Nephron progenitor cell (in vitro differentiated cells): ENCODE measurements around the gene TOPBP1.

Experiments
- DNase-seq: peaks from one replicate; pipeline ENCODE4 v3.0.0; 2021
- H3K27ac Mint-ChIP-seq: 2 replicates; pipeline ENCODE4 v1.8.0; 2021; ENCODE audit warnings: mild to moderate bottlenecking, moderate library complexity, mixed read lengths
- H3K27me3 Mint-ChIP-seq: 2 replicates; pipeline ENCODE4 v1.8.0; 2021; ENCODE audit warnings: mild to moderate bottlenecking, low read depth, mixed read lengths; ENCODE audit not compliant: poor library complexity
- H3K36me3 Mint-ChIP-seq: 2 replicates; pipeline ENCODE4 v1.8.0; 2021; ENCODE audit warnings: low read depth, mixed read lengths
- H3K4me1 Mint-ChIP-seq: 2 replicates; pipeline ENCODE4 v1.8.0; 2021; ENCODE audit warnings: mixed read lengths
- H3K4me3 Mint-ChIP-seq: 2 replicates; pipeline ENCODE4 v1.8.0; 2021; ENCODE audit warnings: mild to moderate bottlenecking, moderate library complexity, mixed read lengths
- H3K9me3 Mint-ChIP-seq: 2 replicates; pipeline ENCODE4 v1.8.0; 2021; ENCODE audit warnings: mild to moderate bottlenecking, moderate library complexity, mixed read lengths
- TF ChIP-seq, protein P1 (sequence below): fragments of 200-600 bp; sonication (generic); IDR thresholded peaks from 2 replicates; pipeline ENCODE4 v1.5.0; 2021; ENCODE audit warnings: antibody characterized with exemption

TOPBP1 gene

DNA sequence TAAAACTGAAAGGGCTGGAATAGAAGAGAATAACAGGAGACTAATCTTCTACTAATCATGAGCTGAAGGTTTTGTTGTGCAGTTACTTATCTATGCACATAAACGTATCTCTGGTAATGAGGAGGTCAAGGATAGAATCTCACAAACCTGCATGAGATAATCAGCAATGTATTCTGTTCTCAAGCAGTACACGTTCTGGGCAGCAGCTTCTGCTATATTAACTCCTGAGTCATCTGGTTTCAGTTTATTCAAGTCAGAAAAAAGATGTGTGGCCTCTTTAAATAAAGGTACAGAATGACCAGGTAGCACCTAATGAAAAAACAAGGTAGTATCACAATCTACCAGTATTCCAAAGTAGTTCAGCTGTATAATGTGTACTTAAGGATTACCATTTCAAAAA is 53.4 kb downstream of the TOPBP1 start:
- H3K4me1 Mint-ChIP-seq: no peaks in the 10 kb centered on the region
- DNase-seq: no peak
- H3K4me3 Mint-ChIP-seq: no peak overlapping the region
- H3K36me3 Mint-ChIP-seq: peaks cover 74% of the 10 kb centered on the region
- TF ChIP-seq, protein P1, sequence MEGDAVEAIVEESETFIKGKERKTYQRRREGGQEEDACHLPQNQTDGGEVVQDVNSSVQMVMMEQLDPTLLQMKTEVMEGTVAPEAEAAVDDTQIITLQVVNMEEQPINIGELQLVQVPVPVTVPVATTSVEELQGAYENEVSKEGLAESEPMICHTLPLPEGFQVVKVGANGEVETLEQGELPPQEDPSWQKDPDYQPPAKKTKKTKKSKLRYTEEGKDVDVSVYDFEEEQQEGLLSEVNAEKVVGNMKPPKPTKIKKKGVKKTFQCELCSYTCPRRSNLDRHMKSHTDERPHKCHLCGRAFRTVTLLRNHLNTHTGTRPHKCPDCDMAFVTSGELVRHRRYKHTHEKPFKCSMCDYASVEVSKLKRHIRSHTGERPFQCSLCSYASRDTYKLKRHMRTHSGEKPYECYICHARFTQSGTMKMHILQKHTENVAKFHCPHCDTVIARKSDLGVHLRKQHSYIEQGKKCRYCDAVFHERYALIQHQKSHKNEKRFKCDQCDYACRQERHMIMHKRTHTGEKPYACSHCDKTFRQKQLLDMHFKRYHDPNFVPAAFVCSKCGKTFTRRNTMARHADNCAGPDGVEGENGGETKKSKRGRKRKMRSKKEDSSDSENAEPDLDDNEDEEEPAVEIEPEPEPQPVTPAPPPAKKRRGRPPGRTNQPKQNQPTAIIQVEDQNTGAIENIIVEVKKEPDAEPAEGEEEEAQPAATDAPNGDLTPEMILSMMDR: no peak
- no peaks in the 10 kb centered on the region for H3K27me3 Mint-ChIP-seq
- H3K27ac Mint-ChIP-seq: no peak overlapping the region
- H3K9me3 Mint-ChIP-seq: no peaks in the 10 kb centered on the region

DNA sequence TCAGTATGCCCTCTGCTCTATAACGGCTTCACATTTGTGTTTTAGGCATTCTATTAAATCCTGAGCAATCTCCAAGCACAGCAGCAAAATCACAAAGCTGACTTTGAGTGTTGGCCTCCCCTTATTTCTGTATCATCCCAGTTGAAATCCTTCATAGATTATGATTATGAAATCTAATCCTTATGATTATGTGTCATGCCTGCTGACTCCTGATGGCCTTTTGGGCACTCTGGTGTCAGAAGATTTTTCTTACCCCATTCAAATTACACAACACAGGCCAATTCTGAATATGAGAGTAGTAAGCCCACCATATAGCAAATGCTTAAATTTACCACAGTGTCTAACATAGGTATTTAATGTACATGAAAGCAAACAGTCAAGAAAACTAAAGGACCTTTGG is 53.9 kb downstream of the TOPBP1 start:
- no peaks in the 10 kb centered on the region for H3K27me3 Mint-ChIP-seq
- no peaks in the 10 kb centered on the region for H3K4me1 Mint-ChIP-seq
- no peak for DNase-seq
- peaks cover 75% of the 10 kb centered on the region for H3K36me3 Mint-ChIP-seq
- TF ChIP-seq, protein P1: no peak
- H3K4me3 Mint-ChIP-seq: no peak overlapping the region
- H3K9me3 Mint-ChIP-seq: no peaks in the 10 kb centered on the region
- H3K27ac Mint-ChIP-seq: no peak overlapping the region

DNA sequence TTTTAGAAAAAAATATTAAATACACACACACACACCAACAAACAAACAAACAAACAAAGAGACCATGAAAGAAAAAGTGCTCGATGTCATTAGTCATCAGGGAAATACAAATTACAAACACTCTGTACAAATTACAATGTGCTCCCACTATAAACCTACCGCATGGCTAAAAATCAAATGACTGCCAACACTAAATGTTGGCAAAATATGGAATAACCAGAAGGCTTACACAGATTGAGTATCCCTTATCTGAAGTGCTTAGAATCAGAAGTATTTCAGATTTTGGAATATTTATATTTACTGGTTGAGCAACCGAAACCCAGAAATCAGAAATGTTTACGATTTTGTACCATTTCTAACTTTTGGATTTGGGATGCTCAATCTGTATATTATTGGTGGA is 54.8 kb downstream of the TOPBP1 start:
- Mint-ChIP-seq H3K4me1 (no peaks in the 10 kb centered on the region), H3K36me3 (peaks cover 76% of the 10 kb centered on the region), H3K9me3 (no peaks in the 10 kb centered on the region), H3K27ac (no peak overlapping the region), H3K4me3 (no peak overlapping the region), H3K27me3 (no peaks in the 10 kb centered on the region)
- DNase-seq: no peak
- TF ChIP-seq, protein P1: no peak

DNA sequence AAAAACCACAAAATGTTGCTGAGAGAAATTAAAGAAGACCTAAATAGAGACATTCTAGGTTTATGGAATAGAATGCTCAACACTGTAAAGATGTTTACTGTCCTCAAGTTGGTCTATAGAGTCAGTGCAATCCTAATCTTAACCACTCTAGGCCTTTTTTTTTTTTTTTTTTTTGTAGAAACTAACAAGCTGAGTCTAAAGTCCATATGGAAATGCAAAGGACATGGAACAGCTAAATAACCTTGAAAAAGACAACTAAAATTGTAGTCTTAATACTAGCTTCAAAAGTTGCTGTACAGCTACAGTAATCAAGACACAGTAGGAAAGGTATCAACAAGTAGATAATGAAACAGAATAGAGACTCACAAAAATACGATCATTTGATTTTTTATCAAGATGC is 55.4 kb downstream of the TOPBP1 start:
- no peaks in the 10 kb centered on the region for H3K27me3 Mint-ChIP-seq
- H3K4me1 Mint-ChIP-seq: no peaks in the 10 kb centered on the region
- H3K9me3 Mint-ChIP-seq: no peaks in the 10 kb centered on the region
- peaks cover 77% of the 10 kb centered on the region for H3K36me3 Mint-ChIP-seq
- no peak overlapping the region for H3K4me3 Mint-ChIP-seq
- TF ChIP-seq, protein P1: no peak
- no peak overlapping the region for H3K27ac Mint-ChIP-seq
- DNase-seq: no peak

DNA sequence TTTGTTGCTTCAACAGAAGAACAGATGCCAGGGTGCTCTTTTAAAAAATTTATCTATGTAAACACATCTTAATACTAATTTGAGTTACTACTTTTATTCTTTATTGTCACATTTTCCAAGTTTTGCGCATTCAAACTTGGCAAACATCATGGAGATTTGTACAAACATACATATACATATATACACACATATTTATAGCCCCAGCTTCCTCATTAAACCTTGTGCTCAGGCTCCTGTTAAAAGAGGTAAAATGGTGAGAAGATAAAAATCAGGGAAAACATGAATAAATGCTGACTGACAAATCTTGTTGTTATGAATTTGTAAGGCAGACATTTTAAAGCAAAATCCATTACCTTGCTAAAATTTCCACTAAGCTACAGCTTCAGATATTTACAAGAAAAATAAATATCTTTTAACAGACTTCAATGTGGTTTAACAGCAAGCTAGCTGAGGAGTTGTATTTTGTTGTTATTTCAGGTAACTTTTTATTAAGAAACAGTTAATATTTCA is 61.1 kb downstream of the TOPBP1 start:
- no peak overlapping the region for H3K27ac Mint-ChIP-seq
- no peak overlapping the region for H3K4me3 Mint-ChIP-seq
- no peaks in the 10 kb centered on the region for H3K9me3 Mint-ChIP-seq
- TF ChIP-seq, protein P1: no peak
- H3K36me3 Mint-ChIP-seq: peaks cover 33% of the 10 kb centered on the region
- H3K27me3 Mint-ChIP-seq: no peaks in the 10 kb centered on the region
- no peaks in the 10 kb centered on the region for H3K4me1 Mint-ChIP-seq
- no peak for DNase-seq

DNA sequence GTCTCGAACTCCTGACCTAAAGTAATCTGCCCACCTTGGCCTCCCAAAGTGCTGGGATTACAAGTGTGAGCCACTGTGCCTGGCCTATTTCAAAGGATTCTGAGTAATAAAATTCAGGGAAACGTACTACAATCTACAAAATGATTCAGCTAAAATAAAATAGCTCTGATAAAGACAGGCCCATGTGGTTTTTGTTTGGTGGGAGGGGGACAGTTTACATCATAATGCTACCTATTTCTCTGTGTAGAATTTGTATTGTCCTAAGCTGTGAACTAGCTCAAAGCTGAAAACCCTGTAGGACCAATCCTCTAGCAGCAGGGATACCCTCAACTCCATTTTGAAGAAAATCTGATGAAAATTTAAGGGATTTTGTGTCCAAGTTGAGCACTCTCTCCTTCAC is 62.5 kb downstream of the TOPBP1 start:
- DNase-seq: no peak
- TF ChIP-seq, protein P1: no peak
- peaks cover 21% of the 10 kb centered on the region for H3K36me3 Mint-ChIP-seq
- H3K27me3 Mint-ChIP-seq: no peaks in the 10 kb centered on the region
- H3K27ac Mint-ChIP-seq: no peak overlapping the region
- no peaks in the 10 kb centered on the region for H3K4me1 Mint-ChIP-seq
- H3K4me3 Mint-ChIP-seq: no peak overlapping the region
- no peaks in the 10 kb centered on the region for H3K9me3 Mint-ChIP-seq
